ENCODE data around the gene WWOX.

Gene WWOX

DNA sequence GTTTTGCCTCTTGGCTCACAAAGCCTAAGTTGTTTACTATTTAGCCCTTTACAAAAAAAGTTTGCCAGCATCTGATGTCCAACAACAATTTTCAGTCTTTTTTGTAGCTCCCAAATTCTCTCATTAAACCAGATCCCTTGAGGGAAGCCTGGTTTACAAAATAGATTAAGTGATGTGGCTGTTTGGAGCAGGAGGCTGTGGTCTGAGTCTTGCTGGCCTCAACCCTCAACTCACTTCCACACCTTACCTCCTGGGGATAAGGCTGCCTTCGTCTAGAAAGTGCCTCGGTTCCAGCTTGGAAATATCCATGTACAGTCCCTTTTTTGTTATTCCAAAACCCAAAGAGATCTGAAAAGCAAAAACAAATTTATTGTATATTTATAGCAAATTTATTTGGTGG is 138.4 kb downstream of the WWOX start:
- H3K4me1 ChIP-seq = peaks cover 0 to 26% (median 0%) of the 10 kb centered on the region in 4 donors
- no peak overlapping the region for H3K27ac ChIP-seq
- intact Hi-C loops (cut with DNase I; ENCODE audit: low total_unique reads) = loop anchor here (2.0 kb wide), 1 partner anchor 109 kb away; no protein-coding TSS in a partner anchor
- no peaks in the 10 kb centered on the region for H3K9me3 ChIP-seq
- DNase-seq = no peak
- H3K36me3 ChIP-seq = no peaks in the 10 kb centered on the region
- H3K4me3 ChIP-seq = no peak overlapping the region
- H3K27me3 ChIP-seq = no peaks in the 10 kb centered on the region
- no peak for TF ChIP-seq CTCF (IDR thresholded peaks at IDR 0.05)

GRCh38 chr16:78240459-78241222 is 141.2 kb downstream of the WWOX start:
- H3K4me1 ChIP-seq = peaks cover 0 to 18% (median 0%) of the 10 kb centered on the region in 4 donors
- TF ChIP-seq CTCF (IDR thresholded peaks at IDR 0.05) = no peak
- H3K27me3 ChIP-seq = no peaks in the 10 kb centered on the region
- no peak overlapping the region for H3K4me3 ChIP-seq
- DNase-seq = no peak
- intact Hi-C loops (cut with DNase I; ENCODE audit: low total_unique reads) = no loop called here
- H3K36me3 ChIP-seq = no peaks in the 10 kb centered on the region
- no peaks in the 10 kb centered on the region for H3K9me3 ChIP-seq
- no peak overlapping the region for H3K27ac ChIP-seq

DNA sequence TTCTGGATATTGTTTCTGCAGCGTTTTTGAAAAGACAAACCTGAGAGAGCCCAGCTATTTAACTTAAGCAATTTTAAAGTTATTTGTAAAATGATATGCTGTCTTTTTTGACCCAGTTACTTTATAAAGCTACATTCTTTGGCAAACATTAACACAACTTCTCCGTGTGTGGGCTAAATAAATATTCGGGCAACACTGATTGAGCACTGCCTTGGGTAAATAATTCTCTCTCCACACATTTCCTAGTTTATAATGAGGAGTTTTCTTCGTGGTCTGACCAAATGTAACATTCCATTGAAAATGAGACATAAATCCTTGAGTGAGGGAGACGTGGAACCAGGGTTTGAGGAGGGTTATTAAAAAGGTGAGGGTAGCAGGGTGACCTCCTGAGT is 142.8 kb downstream of the WWOX start:
- no peak overlapping the region for H3K27ac ChIP-seq
- DNase-seq = no peak
- intact Hi-C loops (cut with DNase I; ENCODE audit: low total_unique reads) = no loop called here

GRCh38 chr16:78244131-78244895 is 144.9 kb downstream of the WWOX start:
- intact Hi-C loops (cut with DNase I; ENCODE audit: low total_unique reads) = no loop called here
- Histone ChIP-seq H3K4me1 (peaks cover 0 to 17% (median 0%) of the 10 kb centered on the region in 4 donors), H3K9me3 (no peaks in the 10 kb centered on the region), H3K27ac (no peak overlapping the region), H3K27me3 (no peaks in the 10 kb centered on the region), H3K4me3 (no peak overlapping the region), H3K36me3 (no peaks in the 10 kb centered on the region)
- DNase-seq = no peak
- TF ChIP-seq CTCF (IDR thresholded peaks at IDR 0.05) = no peak

More for the DNA sequence above, 142.8 kb downstream of the WWOX start:
- Histone ChIP-seq H3K4me3 (no peak overlapping the region), H3K4me1 (peaks cover 0 to 17% (median 0%) of the 10 kb centered on the region in 4 donors), H3K9me3 (no peaks in the 10 kb centered on the region), H3K36me3 (no peaks in the 10 kb centered on the region), H3K27me3 (no peaks in the 10 kb centered on the region)
- no peak for TF ChIP-seq CTCF (IDR thresholded peaks at IDR 0.05)

DNA sequence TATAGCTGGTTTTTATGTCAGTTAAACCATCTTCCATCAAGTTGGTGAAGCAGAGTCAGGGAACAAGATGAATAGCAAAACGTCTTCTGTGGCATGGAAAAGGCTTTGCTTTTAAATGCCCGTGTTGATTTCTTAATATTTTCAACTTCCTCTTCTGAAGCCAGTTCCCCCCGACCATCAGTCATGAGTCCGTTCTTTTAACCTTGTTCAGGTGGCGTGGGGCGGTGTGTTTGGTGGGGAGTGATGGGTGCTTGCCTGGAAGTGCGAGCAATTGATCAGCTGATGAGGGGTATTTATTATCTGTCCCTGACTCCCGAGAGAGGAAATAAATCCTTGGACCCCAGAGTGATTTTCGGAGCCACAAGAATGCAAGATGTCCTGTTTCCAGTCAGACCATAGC is 147.1 kb downstream of the WWOX start:
- Histone ChIP-seq H3K27me3 (no peaks in the 10 kb centered on the region), H3K27ac (no peak overlapping the region), H3K4me1 (peaks cover 0 to 14% (median 0%) of the 10 kb centered on the region in 4 donors), H3K36me3 (no peaks in the 10 kb centered on the region), H3K9me3 (no peaks in the 10 kb centered on the region), H3K4me3 (no peak overlapping the region)
- intact Hi-C loops (cut with DNase I; ENCODE audit: low total_unique reads) = no loop called here
- no peak for TF ChIP-seq CTCF (IDR thresholded peaks at IDR 0.05)
- no peak for DNase-seq

All from tibial artery (tissue), 4 donors.